ENCODE measurements around the gene CAMK2D.

Gene CAMK2D

DNA sequence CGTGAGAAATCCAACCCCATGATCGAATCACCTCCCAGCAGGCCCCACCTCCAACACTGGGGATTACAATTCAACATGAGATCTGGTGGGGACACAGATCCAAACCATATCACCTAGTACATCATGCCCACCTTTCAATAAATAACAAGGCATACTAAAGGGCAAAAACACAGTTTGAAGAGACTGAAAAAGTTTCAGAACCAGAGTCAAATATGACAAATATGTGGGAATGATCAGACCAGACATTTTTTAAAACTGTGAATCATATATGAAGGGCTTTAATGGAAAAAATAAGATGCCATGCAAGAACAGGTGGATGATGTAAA, 167.3 kb downstream of the CAMK2D start:
- DNase-seq, result no peak

DNA sequence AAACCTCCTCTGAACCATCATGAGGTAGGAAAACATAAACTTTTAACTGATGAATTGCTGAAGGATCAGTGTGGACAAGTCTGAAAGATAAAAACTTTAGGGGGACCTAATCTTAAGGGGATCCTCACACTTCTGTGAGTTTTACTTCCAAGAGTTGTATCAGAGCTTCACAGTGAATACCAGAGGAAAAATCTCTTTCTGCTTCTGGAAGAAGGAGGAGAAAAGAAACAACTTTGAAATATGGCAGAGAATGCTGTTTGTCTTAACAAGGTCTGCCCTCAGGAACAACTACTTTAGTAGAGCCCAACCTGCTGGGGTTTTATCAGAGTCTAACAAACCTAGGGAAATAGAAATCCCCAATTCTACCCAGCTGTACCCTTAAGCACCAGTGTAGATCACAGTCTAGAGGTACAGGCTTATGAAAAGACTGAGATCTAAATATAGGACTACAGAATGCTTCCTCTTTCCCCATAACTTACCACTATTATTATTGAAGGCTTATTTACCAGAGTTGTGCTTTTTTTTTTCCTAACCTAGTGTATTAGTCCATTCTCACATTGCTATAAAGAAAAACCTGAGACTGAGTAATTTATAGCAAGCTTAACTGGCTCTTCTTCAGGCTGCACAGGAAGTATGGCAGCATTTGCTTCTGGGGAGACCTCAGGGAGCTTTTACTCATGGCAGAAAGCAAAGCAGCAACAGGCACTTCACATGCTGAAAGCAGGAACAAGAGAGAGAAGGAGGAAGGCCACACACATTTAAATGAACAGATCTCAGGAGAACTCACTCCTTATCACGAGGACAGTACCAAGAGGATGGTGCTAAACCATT, 167.9 kb downstream of the CAMK2D start:
- no peak for DNase-seq

DNA sequence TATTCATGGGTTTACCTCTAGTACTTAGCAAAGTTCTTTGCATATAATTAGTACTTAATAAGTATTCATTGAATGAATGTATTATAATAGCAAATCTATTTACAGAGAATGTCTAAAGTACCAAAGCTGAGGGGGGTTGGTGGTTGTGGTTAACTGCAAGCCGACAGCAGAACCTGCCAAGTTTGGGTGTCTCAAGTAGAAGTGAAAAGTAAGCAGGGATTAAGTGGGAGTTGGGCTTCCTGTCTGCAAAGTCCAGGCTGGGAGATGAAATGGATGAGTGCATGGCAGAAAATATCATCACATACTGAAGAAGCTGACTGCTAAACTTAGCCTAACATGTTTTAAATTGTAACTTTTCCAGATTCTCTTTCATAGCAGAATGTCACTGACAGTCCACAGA, 169.6 kb downstream of the CAMK2D start:
- no peak for DNase-seq

DNA sequence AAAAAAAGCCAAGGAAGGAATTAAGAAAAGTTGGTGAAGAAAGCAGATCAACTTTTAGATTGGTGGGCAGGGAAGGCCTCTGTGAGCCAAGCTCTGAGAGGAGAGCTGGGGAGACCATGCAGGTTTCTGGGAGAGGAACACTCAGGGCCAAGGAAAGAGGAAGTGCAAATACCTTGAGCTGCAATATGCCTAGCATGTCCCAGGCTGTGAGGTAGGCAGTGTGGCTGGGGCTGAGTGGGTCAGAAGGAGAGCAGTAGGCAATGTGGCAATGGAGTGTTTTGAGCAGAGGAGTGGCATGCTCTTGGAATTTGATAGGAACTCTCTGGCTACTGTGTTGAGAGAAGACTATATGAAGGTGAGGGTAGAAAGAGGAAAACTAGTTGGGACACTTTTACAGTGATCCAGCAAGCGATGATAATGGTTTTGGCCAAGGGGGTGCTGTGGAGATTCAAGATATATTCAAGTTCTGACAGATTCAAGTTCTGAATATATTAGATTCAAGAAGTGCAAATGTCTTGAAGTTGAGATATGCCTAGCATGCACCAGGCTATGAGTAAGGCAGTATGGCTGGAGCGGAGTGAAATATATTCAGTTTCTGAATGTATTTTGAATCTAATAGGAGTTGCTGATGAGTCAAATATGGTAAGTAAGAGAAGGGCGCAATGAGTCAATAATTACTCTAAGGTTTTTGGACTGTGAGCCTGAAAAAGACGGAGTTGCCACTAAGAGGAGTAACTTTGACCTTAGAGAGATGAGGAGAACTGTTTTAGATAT, 172.5 kb downstream of the CAMK2D start:
- no peak for DNase-seq

DNA sequence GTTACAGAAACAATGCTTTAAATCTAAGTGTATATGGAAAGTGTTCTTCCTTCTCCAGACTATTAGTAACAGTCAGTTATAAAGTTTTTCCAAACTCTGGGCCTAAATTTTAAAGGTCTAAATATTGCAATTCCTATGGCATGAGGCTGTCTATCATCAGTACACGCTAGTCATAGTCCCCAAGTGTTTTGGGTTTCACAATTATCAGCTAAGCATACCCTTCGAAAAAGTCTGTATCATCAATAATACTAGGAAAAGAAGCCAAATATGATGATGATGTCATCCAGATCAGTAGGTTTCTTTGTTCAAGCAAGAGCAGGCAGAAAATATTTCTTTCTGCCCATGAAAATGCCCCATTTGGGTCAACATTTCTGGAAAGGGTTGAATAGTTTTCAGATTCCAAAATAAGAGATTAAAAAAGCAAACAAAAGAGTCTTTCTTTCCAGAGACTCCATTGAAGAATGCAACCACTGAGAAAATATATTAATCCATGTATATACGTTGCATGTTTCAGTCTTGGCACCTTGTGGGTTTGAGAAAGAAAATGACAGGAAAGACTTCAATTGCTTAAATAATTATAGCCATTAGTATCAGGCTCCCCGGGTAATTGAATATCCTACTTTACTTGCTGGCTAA, 173.8 kb downstream of the CAMK2D start:
- DNase-seq, result no peak

DNA sequence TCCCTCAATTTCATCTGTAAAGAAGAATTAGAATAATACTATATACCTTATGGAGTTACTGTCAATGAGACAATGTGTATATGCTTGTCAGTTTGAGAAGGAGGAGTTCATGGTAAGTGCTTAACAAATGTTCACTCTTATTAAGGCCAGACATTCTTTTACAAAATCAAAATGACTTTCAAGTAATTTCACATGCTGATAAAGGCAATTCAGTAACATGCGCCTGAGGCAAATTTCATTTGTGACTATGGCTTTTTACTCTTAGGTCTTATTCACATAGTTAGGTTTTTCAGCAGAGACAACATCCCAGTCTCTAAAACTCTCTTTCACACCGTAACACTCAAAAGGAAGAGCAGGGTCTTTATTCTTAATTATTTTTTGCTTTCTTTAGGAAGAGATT, 174.4 kb downstream of the CAMK2D start:
- DNase-seq, result no peak

DNA sequence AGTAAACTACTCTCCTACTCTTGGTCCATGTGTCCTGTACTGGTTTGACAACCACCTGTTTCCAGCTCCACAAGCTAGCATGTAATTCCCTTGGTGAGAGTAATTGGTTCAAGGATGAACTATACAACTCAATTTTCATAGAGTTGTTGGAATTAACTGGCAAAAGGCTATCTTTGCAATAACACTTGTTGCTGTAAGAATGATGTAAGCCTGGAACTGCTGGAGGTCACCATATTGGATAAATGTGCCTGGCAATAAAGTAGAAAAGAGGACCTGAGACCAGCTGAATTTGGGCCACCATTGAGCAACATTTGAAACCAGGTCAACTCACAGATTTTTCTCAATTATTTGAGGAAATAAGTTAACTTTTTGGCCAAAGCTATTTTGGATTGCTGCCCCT, 175.5 kb downstream of the CAMK2D start:
- DNase-seq, result no peak

DNA sequence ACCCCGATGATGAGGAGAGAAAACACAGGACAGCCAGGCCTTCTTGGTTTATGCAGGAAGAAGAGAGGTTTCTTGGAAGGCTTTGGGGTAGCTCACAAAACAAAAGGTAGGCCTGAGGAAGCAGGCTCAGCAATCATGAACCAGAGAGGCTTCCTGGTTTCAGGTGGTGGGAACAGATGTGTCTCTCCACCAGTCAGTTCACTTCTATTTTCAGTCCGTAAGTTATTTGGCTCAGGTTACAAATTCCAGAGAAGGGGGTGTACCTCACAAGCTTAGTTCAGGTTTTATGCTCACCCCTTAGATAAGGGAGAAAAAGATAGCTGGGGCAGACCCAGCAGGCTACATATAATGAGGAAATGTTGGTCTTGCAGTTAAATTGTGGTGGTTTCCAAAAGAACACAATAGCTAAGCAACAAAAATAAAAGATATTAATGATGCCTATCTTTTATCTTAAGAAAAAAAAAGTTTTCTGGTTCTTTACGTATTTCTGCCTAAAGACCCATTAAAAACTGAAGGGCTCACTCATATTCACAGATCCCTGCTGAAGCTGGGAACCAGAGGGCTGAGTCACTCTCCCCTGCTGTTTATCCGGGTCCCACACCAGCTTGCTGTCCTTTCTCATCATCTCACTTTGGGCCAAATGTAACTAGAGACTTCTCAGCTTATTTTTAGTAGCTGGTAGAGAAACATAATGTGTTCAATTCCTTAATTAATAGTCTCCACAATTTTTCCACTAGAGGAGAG, 177.0 kb downstream of the CAMK2D start:
- DNase-seq, result no peak

DNA sequence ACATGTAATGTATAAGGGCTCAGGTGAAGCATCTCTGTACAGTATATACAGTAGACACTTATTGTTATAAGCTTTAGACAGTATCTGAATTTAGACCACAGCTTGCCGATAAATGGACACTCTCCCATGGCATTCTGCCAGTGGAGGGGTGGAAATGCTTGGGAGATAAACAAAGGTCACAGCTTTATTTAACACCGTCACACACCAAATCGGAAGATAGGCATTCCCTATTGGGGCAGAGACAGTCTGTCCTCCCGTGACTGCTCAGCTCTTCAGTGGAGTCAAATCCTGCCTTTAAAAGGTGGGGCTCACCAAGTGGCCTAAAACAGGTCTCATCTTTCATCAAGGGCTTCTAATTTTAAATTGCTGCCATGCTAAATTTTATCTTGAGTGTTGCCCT, 178.8 kb downstream of the CAMK2D start:
- no peak for DNase-seq

DNA sequence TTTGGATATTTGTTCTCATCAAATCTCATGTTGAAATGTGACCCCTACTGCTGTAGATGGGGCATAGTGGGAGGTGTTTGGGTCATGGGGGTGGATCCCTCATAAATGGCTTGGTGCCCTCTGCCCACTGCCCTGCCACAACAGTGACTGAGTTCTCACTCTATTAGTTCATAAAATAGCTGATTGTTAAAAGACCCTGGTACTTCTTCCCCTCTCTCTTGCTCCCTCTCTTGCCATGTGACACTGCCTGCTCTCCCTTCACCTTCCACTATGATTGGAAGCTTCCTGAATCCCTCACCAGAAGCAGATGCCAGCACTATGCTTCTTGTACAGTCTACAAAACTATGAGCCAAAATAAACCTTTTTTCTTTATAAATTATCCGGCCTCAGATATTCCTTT, 182.2 kb downstream of the CAMK2D start:
- no peak for DNase-seq

DNA sequence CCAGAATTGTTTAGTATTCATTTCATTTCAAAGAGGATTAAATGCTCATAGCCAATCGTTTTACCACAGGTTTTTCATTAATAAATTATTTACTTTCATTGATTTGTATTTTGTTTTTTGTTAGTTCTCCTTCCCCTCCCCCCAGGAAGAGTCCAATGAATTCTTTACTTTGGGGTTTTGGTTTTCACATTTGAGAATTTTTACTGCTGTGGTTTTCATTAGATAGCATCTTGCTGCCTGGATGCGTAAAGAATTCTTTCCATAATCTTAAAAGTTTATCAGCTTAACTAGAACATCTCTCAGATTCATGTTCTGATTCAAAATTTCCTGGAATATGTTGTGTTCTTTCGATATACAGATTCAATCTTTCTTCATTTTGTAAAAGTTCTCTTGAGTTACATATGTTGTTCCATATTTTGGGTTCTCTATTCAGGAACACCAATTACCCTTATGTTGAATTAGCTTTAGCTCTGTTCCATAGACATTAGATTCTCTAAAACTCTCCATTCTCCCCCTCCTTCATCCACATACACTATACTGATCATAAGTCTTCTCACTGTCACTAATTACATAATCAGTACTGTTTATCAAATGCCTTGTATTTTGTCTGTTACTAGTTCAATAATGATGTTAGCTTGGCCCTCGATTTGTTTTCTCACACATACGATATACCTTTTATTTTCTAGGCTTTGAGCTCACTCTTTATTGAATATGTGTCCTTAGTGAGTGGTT, 184.4 kb downstream of the CAMK2D start:
- no peak for DNase-seq

DNA sequence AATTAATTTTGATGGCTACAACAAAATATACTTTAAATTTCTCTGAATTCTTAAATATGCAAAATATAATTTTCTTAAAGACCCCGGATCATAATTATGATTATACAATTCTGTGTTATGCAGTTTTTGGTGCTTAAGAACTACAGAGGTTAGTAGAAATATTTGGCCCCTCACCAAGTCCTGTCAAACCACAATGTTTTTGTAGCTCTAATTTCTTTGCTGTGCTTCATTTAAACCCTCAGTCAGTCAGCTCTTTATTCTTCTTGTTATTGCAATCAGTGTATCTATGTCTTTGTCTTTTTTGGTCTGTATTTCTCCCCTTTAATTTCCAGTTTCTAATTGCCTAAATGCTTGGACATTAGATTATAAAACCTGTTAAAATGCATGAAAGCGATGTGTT, 186.1 kb downstream of the CAMK2D start:
- DNase-seq, result no peak

DNA sequence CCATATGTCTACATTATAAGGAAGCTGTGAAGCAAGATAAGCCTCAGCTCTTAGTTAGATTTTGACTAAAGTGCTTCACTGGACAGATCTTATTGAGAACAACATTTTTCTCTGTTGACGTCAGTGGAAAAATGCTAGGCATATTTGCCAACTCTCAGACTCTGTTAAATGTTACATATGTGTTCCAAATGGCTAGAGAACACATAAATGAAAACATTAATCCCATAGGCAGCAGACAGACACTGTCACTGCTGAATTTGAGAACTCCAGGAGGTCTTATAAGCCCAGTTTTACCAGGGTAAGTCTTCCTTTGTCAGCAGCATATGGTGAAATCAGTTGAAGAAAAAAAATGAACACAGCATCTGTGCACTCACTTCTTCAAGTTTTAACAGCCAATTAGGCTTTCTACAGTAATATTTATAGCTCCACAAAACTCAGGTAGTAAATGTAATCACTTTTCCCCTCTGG, 186.9 kb downstream of the CAMK2D start:
- DNase-seq, result no peak

DNA sequence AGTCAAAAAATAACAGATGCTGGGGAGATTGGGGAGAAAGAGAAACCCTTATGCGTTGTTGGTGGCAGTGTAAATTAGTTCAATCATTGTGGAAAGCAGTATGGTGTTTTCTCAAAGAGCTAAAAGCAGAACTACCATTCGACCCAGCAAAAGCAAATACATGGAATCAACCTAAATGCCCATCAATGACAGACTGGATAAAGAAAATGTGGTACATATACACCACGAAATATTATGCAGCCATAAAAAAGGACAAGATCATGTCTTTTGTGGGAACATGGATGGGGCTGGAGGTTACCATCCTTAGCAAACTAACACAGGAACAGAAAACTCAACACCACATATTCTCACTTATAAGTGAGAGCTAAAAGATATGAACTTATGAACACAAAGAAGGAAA, 188.9 kb downstream of the CAMK2D start:
- no peak for DNase-seq

DNA sequence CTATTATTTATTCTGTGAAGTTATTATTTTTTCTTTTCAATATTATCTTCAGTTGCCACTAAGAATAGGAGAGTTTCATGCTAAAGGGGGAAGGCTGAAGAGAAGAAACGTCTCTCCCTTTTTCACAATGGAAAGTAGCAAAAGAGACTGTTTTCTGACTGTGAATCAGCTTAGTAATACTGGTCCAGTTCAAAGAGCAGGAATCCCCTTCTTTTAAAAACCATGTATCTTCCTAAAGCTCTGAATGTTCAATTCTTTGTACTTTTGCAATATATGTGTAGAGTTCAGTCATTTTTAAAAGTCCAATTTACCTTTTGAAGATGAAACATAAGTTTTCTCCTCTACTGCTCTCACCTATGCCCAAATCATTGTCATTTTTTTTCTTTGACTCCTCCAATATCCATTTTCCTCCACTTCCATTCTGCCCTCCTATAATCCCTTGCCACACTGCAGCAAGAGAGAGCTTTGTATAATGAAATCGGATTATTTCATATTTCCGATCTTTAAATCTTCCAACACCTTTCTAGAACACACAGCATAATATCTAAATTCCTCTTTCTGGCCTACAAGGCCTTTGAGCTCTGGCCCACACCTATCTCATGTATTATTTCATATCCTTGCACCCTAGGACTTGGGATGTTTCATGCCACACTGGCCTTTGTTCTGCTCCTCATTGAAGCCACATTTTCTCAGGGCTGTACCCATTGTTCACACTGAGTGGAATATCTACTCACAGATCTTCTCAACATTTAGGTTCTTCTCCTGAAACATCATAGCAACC, 195.3 kb downstream of the CAMK2D start:
- no peak for DNase-seq

DNA sequence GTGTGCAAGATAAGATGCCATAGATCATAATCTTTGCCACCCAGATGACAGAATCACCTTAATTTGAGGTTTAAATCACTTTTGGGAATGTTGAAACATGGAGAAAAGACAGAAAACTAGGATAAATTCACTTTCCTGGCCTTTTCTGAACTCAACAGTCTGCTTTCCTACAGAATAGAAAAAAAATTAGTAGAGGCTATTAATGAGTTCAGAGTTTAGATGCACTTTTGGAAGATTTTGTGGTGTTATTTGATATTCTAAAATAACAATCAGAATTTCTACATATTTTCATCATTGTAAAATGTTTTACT, 195.9 kb downstream of the CAMK2D start:
- DNase-seq, result no peak

DNA sequence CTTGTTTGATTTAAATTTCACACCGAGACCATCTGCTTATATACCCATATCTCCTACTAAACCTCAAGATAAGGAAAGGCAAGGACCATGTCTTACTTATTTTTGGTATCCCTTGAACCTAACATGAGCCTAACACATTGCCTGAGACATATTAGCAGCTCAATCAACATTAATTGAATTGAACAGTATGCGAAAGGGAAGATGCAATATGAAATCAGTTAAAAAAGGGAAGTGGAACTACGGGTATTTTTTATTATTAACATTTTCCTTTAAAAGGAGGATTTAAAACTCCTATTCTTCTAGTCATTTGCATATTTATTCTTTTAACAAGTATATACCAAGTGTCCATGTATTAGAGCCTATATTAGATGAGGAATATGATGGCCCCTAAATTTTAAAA, 197.0 kb downstream of the CAMK2D start:
- no peak for DNase-seq

DNA sequence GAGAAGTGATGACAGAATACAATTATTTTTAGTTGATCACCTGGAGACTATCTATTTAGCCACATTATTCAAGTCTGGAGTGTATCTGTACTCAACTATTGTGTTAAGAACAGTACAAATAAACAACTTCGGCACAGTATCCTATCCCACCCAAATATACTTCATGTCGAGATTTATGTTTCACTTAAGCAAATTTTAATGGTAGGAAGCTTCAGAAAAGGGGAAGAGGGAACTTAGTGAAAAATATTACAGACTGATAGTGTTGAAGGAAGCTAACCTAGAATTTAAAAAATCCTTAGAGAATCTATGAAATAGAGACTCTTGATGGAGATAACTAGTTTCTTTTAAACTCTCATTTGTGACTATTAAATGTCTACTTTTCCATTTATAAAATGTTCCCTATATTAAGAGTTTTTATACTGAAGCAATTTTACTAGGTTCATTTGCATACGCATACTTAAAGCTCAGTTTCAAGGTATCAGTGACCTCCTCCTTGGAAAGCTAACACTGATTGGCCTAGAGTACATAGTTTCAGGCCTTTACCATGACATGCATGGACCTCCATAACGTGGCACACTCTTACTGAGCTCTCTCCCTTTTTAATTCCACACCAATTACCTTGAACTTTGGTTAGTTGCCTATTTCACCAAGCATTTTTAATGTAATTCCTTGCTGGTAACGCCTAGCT, 197.7 kb downstream of the CAMK2D start:
- no peak for DNase-seq

DNA sequence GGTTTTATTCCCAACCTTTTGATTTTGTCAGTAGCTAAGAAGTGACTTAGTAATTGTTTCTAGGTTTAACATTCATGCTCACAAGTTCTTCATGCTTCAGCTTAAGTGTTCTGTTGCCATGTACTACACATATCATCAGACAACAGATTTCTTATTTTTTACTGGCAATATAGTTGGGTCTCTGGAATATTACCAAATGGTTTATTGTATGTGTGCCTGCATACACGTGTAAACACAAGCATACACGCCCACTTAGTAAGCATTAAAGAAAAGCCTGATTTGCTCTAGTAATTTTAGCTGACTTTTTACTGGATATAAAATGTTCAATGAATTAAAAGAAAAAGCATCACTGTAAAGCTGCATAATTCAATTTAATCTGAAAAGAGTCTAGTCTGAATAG, 199.8 kb downstream of the CAMK2D start:
- no peak for DNase-seq

DNA sequence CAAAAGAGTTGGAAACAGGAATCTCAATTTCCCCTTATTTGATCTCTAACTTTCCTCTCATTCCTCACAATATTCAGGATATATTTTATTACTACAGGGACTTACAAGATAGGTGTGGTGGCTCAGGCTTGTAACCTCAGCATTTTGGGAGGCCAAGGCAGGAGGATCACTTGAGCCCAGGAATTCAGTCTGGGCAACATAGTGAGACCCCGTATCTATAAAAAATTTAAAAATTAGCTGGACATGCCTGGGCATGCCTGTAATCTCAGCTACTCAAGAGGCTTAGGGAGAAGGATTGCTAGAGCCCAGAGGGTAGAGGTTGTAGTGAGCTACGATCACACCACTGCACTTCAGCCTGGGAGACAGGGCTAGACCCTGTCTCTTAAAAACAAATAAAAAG, 200.4 kb downstream of the CAMK2D start:
- DNase-seq, result no peak

DNA sequence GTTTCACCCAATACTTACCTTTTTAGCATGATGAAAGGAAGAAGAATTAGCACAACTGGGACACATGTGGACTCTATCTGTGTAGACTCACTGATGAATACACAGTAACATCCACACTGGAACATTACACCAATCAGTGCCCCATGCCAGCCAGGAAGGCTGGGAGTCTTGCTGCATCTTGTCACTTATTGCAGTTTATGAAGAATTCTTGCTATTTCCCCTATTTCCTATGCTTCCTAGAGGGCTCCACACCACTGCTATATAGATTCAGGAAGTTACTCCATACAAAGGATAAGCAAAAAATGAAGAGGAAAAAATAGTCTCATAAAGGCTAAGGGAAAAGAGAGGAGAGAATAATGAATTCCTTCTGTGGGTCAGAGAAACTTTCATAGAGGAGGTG, 201.0 kb downstream of the CAMK2D start:
- DNase-seq, result no peak
